Naive B cell (primary cell): ENCODE results near the gene HEATR1. TPM values are rescaled to one million over a fixed set of nuclear protein-coding genes. Genes with fewer than 3 reads are reported as not detected.
A peak's percentile ranks its signal among the peaks of the same experiment; 100 is the strongest.
"Not testable (repeated sequence)": the region's sequence is repeated elsewhere in the genome, so short reads cannot be mapped to it uniquely, and the experiment has no call there.

Experiments
- ATAC-seq, 2 donors: fragments of 150-1000 bp; cut with Tn5 transposase; 2 replicates each; pipeline ENCODE4 v1.10.0; 2021; ENCODE audit warnings: low read depth in 2 of 2, mild to moderate bottlenecking in 2 of 2, moderate library complexity in 2 of 2
- DNase-seq: peaks from one replicate; pipeline ENCODE4 v3.0.0; 2022
- H3K27ac Mint-ChIP-seq, 6 donors: one replicate each; pipeline ENCODE4 v1.8.0; 2020 to 2022; ENCODE audit warnings: mild to moderate bottlenecking in 6 of 6, mixed read lengths in 6 of 6, moderate library complexity in 5 of 6, inconsistent platforms in 2 of 6
- H3K27me3 Mint-ChIP-seq, 3 donors: one replicate each; pipeline ENCODE4 v1.8.0; 2021 to 2022; ENCODE audit warnings: mixed read lengths in 3 of 3, mild to moderate bottlenecking in 1 of 3
- H3K36me3 Mint-ChIP-seq, 2 donors: one replicate each; pipeline ENCODE4 v1.8.0; 2020 to 2022; ENCODE audit warnings: mixed read lengths in 2 of 2, inconsistent platforms in 1 of 2, mild to moderate bottlenecking in 1 of 2
- H3K4me1 Mint-ChIP-seq, 3 donors: one replicate each; pipeline ENCODE4 v1.8.0; 2020 to 2022; ENCODE audit warnings: mixed read lengths in 3 of 3, inconsistent platforms in 1 of 3, mild to moderate bottlenecking in 1 of 3, moderate library complexity in 1 of 3
- H3K4me3 Mint-ChIP-seq, 8 donors: one replicate each; pipeline ENCODE4 v1.8.0; 2020 to 2022; ENCODE audit warnings: mild to moderate bottlenecking in 8 of 8, mixed read lengths in 8 of 8, moderate library complexity in 8 of 8, inconsistent platforms in 2 of 8
- H3K9me3 Mint-ChIP-seq, 7 donors: one replicate each; pipeline ENCODE4 v1.8.0; 2020 to 2022; ENCODE audit warnings: mixed read lengths in 7 of 7, mild to moderate bottlenecking in 5 of 7, inconsistent platforms in 2 of 7, moderate library complexity in 1 of 7
- polyA plus RNA-seq, 6 donors: library from polyadenylated mRNA; unstranded; fragments of 300-500 nt; fragmentation: Illumina TruSeq; gene quantifications; one replicate each; pipeline ENCODE4 v1.2.3, GENCODE V29; 2021; ENCODE audit warnings: low read depth in 6 of 6

HEATR1 gene
- polyA plus RNA-seq, 6 donors from 2014 or later, result 4.6 to 16.9 (median 11.7) TPM

- no peaks in the 10 kb centered on the region for H3K4me1 Mint-ChIP-seq
- no peak overlapping the region for H3K27ac Mint-ChIP-seq
- no peak overlapping the region for H3K4me3 Mint-ChIP-seq
- peaks cover 36 to 60% (median 59%) of the 10 kb centered on the region in 3 donors for H3K27me3 Mint-ChIP-seq
- DNase-seq (no peak), ATAC-seq (no peak)
- H3K36me3 Mint-ChIP-seq, result no peaks in the 10 kb centered on the region
- peaks cover 0 to 10% (median 2%) of the 10 kb centered on the region in 7 donors for H3K9me3 Mint-ChIP-seq
Measured at GRCh38 chr1:236612349-236612748, 8.0 kb upstream of the HEATR1 start.

DNA sequence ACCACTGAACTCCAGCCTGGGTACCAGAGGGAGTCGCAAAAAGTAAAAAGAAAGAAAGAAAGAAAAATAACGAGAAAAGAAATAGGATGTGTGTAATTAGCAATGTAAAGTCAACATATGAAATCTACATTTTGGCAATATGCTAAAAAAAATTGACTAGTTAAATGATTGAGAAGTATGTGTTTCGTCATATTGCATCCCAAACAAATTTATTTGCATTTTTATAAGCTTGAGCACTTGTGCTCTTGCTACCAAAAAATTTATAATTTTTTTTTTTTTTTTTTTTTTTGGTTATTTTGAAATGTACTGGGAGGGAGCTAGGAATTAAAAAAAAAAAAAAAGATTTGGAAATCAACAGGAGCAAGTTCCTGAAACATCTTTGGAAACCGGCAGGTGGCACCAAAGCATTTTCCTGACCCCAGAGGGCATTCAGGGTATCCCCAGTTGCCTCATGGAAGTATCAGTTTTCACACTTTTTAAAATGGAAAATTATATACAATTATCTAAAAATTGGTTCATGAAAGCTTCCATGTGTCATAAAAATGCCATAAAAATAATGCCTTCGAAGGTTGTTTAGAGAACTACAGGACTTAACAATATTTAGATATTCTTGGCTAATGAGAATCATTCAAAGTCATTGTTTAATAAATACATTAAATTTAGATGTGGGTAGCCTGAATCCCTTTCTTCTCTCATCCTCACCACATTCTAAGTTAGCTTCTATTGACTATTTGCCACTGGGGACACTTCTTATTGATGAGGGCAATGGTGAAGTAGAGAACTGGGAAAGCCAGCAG is 4.8 kb upstream of the HEATR1 start:
- Mint-ChIP-seq H3K36me3 (no peaks in the 10 kb centered on the region), H3K27me3 (peaks cover 27 to 44% (median 37%) of the 10 kb centered on the region in 3 donors), H3K9me3 (peaks cover 0 to 8% (median 2%) of the 10 kb centered on the region in 7 donors), H3K27ac (no peak overlapping the region), H3K4me3 (no peak overlapping the region), H3K4me1 (peaks cover 0 to 9% (median 0%) of the 10 kb centered on the region in 3 donors)
- ATAC-seq (no peak), DNase-seq (no peak)

GRCh38 chr1:236607597-236607996 is 3.3 kb upstream of the HEATR1 start:
- peaks cover 26 to 41% (median 33%) of the 10 kb centered on the region in 3 donors for H3K27me3 Mint-ChIP-seq
- H3K9me3 Mint-ChIP-seq, DNase-seq, H3K36me3 Mint-ChIP-seq, ATAC-seq, H3K27ac Mint-ChIP-seq: not testable (repeated sequence)
- H3K4me3 Mint-ChIP-seq, result peak overlapping the region in 2 of 8 donors; percentile 25 to 33
- peaks cover 7 to 25% (median 10%) of the 10 kb centered on the region in 3 donors for H3K4me1 Mint-ChIP-seq

GRCh38 chr1:236604905-236605806 is 840 bp upstream of the HEATR1 start:
- no peak for DNase-seq
- Mint-ChIP-seq H3K4me3 (peak overlapping the region; percentile 90 to 99 (median 98)), H3K4me1 (peaks cover 7 to 36% (median 24%) of the 10 kb centered on the region in 3 donors), H3K36me3 (no peaks in the 10 kb centered on the region), H3K9me3 (no peaks in the 10 kb centered on the region), H3K27ac (peak overlapping the region; percentile 78 to 98 (median 96)), H3K27me3 (peaks cover 11 to 20% (median 16%) of the 10 kb centered on the region in 3 donors)
- ATAC-seq, result no peak

DNA sequence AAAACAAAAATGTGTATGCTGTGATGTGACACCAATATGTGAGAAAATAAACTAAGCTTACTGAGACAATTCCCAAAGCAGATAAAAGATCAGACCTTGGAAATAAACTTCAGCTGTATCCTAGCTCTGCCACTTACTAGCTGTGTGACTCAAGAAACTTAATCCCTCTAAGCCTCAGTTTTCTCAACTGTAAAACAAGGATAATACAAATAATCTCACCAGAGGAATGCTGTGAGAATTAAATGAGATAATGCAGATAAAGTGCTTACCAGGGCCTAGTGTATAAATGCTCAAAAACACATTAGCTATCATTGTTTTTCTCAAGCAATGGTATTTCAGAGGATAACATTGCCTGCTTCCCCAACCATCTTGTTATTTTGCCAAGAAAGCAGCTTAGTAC is 2.1 kb downstream of the HEATR1 start:
- ATAC-seq (no peak), DNase-seq (no peak)
- Mint-ChIP-seq H3K36me3 (peaks cover 0 to 5% of the 10 kb centered on the region in 2 donors), H3K27me3 (no peaks in the 10 kb centered on the region), H3K4me1 (peaks cover 7 to 37% (median 24%) of the 10 kb centered on the region in 3 donors), H3K27ac (peak overlapping the region in 1 of 6 donors; percentile 7), H3K9me3 (no peaks in the 10 kb centered on the region), H3K4me3 (peak overlapping the region in 1 of 8 donors; percentile 98)

- H3K27ac Mint-ChIP-seq, result no peak overlapping the region
- H3K9me3 Mint-ChIP-seq, result no peaks in the 10 kb centered on the region
- DNase-seq, result no peak
- no peaks in the 10 kb centered on the region for H3K27me3 Mint-ChIP-seq
- no peak for ATAC-seq
- peaks cover 15 to 23% of the 10 kb centered on the region in 2 donors for H3K36me3 Mint-ChIP-seq
- H3K4me3 Mint-ChIP-seq, result no peak overlapping the region
- no peaks in the 10 kb centered on the region for H3K4me1 Mint-ChIP-seq
Measured at GRCh38 chr1:236590553-236591150, 13.7 kb downstream of the HEATR1 start.

- no peaks in the 10 kb centered on the region for H3K4me1 Mint-ChIP-seq
- H3K27me3 Mint-ChIP-seq, result no peaks in the 10 kb centered on the region
- no peak overlapping the region for H3K27ac Mint-ChIP-seq
- H3K4me3 Mint-ChIP-seq, result no peak overlapping the region
- DNase-seq (no peak), ATAC-seq (no peak)
- no peaks in the 10 kb centered on the region for H3K9me3 Mint-ChIP-seq
- H3K36me3 Mint-ChIP-seq, result peaks cover 15 to 31% of the 10 kb centered on the region in 2 donors
Measured at GRCh38 chr1:236589531-236589930, 14.8 kb downstream of the HEATR1 start.

DNA sequence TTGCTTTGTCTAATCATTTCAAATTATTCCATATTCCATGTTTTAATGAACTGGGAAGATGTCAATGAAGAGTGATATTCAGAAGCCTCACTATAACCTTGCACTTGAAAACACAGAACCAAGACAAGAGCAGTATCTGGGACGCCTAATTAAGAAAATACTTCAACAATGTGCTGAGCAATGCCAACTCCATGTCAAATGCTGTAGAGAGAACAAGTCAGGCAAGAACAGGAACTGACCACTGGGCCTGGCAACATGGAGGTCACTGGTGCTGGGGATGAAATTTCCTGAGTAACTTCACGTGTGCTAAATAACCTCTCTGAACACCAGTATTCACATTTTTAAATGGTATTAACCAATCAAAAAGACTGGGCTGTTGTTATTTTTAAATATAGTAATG is 22.8 kb downstream of the HEATR1 start:
- Mint-ChIP-seq H3K27ac (peak overlapping the region in 1 of 6 donors; percentile 4), H3K27me3 (no peaks in the 10 kb centered on the region), H3K4me1 (no peaks in the 10 kb centered on the region), H3K4me3 (no peak overlapping the region), H3K36me3 (peaks cover 2 to 29% of the 10 kb centered on the region in 2 donors), H3K9me3 (no peaks in the 10 kb centered on the region)
- DNase-seq (no peak), ATAC-seq (no peak)

DNA sequence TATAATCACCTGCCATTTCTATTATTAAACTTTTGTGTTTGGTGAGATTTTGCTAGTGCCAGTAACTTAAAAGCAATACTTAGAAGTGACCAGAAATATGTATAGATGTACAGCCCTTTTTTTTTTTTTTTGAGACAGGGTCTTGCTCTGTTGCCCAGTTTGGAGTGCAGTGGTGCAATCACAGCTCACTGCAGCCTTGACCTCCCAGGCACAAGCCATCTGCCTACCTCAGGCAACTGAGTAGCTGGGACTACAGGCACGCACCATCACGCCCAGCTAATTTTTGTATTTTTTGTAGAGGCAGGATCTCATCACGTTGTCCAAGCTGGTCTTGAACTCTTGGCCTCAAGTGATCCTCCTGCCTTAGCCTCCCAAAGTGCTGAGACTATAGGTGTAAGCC is 23.9 kb downstream of the HEATR1 start:
- H3K36me3 Mint-ChIP-seq, result peaks cover 12 to 31% of the 10 kb centered on the region in 2 donors
- not testable (repeated sequence) for H3K4me3 Mint-ChIP-seq, ATAC-seq, H3K9me3 Mint-ChIP-seq, H3K4me1 Mint-ChIP-seq, H3K27me3 Mint-ChIP-seq, DNase-seq, H3K27ac Mint-ChIP-seq

GRCh38 chr1:236578661-236579060 is 25.7 kb downstream of the HEATR1 start:
- H3K4me1 Mint-ChIP-seq, result no peaks in the 10 kb centered on the region
- no peak for ATAC-seq
- DNase-seq, result no peak
- H3K27ac Mint-ChIP-seq, result no peak overlapping the region
- H3K27me3 Mint-ChIP-seq, result no peaks in the 10 kb centered on the region
- no peak overlapping the region for H3K4me3 Mint-ChIP-seq
- peaks cover 20 to 21% of the 10 kb centered on the region in 2 donors for H3K36me3 Mint-ChIP-seq
- no peaks in the 10 kb centered on the region for H3K9me3 Mint-ChIP-seq

DNA sequence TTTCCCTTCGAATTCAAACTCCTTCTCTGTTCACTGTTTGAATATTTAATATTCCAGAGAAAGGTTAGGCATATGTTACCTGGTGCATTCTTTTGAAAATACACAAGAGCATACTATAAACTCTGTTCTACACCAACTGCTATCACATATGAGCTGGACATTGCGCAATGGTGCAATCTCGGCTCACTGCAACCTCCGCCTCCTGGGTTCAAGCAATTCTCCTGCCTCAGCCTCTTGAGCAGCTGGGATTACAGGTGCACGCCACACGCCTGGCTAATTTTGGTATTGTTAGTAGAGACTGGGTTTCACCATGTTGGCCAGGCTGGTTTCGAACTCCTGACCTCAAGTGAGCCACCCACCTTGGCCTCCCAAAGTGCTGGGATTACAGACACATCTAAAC is 27.3 kb downstream of the HEATR1 start:
- H3K36me3 Mint-ChIP-seq, result peaks cover 25 to 29% of the 10 kb centered on the region in 2 donors
- H3K27ac Mint-ChIP-seq, H3K4me1 Mint-ChIP-seq, H3K27me3 Mint-ChIP-seq, DNase-seq, H3K4me3 Mint-ChIP-seq, ATAC-seq, H3K9me3 Mint-ChIP-seq: not testable (repeated sequence)

DNA sequence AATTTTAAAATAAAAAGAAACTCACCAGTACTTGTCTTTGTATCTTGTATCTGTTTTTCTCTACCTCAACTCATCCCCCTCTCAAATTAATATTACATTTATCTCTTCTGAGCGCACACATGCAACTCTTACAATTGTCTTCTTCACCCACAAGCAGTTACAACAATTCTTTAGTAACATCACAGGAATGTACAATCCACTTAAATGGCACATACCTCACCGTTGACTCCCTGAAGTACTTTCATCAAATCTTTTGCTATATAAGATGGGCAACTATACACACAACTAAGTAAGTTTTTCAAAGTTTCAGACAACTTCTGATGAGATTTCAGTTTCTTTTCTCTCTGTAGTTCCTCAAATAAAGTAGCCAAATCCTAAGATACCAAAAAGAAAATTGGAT is 28.3 kb downstream of the HEATR1 start:
- no peak for ATAC-seq
- DNase-seq, result no peak
- H3K27ac Mint-ChIP-seq, result peak overlapping the region in 1 of 6 donors; percentile 60
- H3K9me3 Mint-ChIP-seq, result no peaks in the 10 kb centered on the region
- no peak overlapping the region for H3K4me3 Mint-ChIP-seq
- H3K4me1 Mint-ChIP-seq, result no peaks in the 10 kb centered on the region
- no peaks in the 10 kb centered on the region for H3K27me3 Mint-ChIP-seq
- peaks cover 20 to 32% of the 10 kb centered on the region in 2 donors for H3K36me3 Mint-ChIP-seq

GRCh38 chr1:236575523-236575922 is 28.8 kb downstream of the HEATR1 start:
- Mint-ChIP-seq H3K9me3 (no peaks in the 10 kb centered on the region), H3K27me3 (no peaks in the 10 kb centered on the region), H3K36me3 (peaks cover 20 to 32% of the 10 kb centered on the region in 2 donors), H3K4me1 (no peaks in the 10 kb centered on the region), H3K27ac (no peak overlapping the region), H3K4me3 (no peak overlapping the region)
- ATAC-seq (no peak), DNase-seq (no peak)
